PC-9 (cell line): ENCODE data around the gene ARHGAP22. TPM values are rescaled to one million over a fixed set of nuclear protein-coding genes. Genes with fewer than 3 reads are reported as not detected.

Experiments
- BruUV-seq: library from RNA; stranded (reverse); fragments of 400-500 nt; replicated peaks from 2 replicates; lab custom pipeline; 2021; lab: Mats Ljungman, UMichigan
- CTCF ChIA-PET: fragments of 300-600 bp; sonication (Branson Sonifier 250); formaldehyde crosslinking; loops from one replicate; lab custom pipeline; 2022; ENCODE audit warnings: antibody characterized with exemption; lab: Charles Lee
- POLR2A ChIA-PET: fragments of 300-600 bp; sonication (Branson Sonifier 250); formaldehyde crosslinking; loops from one replicate; lab custom pipeline; 2022; ENCODE audit warnings: antibody characterized with exemption; ENCODE audit not compliant: unreplicated experiment; lab: Charles Lee
- DNase-seq, 2 experiments: peaks; one replicate each; pipeline versions ENCODE4 v3.0.0 to v3.0.0-alpha.2; 2015 to 2022; ENCODE audit warnings: mixed read lengths in 1 of 2
- H2AFZ ChIP-seq: fragments of 200-600 bp; sonication (generic); 2 replicates; pipeline ENCODE4 v1.8.1; 2017; ENCODE audit warnings: antibody characterized with exemption
- H3F3A ChIP-seq: fragments of 200-600 bp; sonication (generic); 2 replicates; pipeline ENCODE4 v1.8.1; 2017; ENCODE audit warnings: antibody characterized with exemption, mild to moderate bottlenecking, low read depth; ENCODE audit not compliant: insufficient read depth
- H3K27ac ChIP-seq: fragments of 200-600 bp; sonication (generic); 2 replicates; pipeline ENCODE4 v1.6.1; 2016; ENCODE audit warnings: mixed run types
- H3K27me3 ChIP-seq: fragments of 200-600 bp; sonication (generic); 2 replicates; pipeline ENCODE4 v1.6.1; 2016; ENCODE audit warnings: low read depth, mixed run types; ENCODE audit not compliant: insufficient read depth
- H3K36me3 ChIP-seq: fragments of 200-600 bp; sonication (generic); 2 replicates; pipeline ENCODE4 v1.6.1; 2016; ENCODE audit warnings: low read depth, mixed run types
- H3K4me1 ChIP-seq: fragments of 200-600 bp; sonication (generic); replicated peaks from 2 replicates; pipeline ENCODE4 v1.6.1; 2016; ENCODE audit warnings: mixed run types; ENCODE audit not compliant: insufficient read depth
- H3K4me2 ChIP-seq: fragments of 200-600 bp; sonication (generic); 2 replicates; pipeline ENCODE4 v1.6.1; 2017; ENCODE audit warnings: mixed run types
- H3K4me3 ChIP-seq: fragments of 200-600 bp; sonication (generic); 2 replicates; pipeline ENCODE4 v1.6.1; 2016; ENCODE audit warnings: mixed run types
- H3K79me2 ChIP-seq: fragments of 200-600 bp; sonication (generic); 2 replicates; pipeline ENCODE4 v1.6.1; 2017; ENCODE audit warnings: low read depth, mixed run types
- H3K9me2 ChIP-seq: fragments of 200-600 bp; sonication (generic); 2 replicates; pipeline ENCODE4 v1.8.1; 2017; ENCODE audit warnings: mild to moderate bottlenecking; ENCODE audit not compliant: insufficient read depth
- H3K9me3 ChIP-seq: fragments of 200-600 bp; sonication (generic); 2 replicates; pipeline ENCODE4 v1.8.1; 2016; ENCODE audit warnings: low read depth; ENCODE audit not compliant: insufficient read depth
- H4K20me1 ChIP-seq: fragments of 200-600 bp; sonication (generic); 2 replicates; pipeline ENCODE4 v1.8.1; 2017; ENCODE audit not compliant: insufficient read depth
- EZH2 ChIP-seq: fragments of 200-600 bp; sonication (generic); IDR thresholded peaks from 2 replicates; pipeline ENCODE4 v1.8.0; 2017; ENCODE audit warnings: antibody characterized with exemption, low read depth
- intact Hi-C: fragments of 100-400 bp; cut with micrococcal nuclease; formaldehyde crosslinking; loops from one replicate; pipeline ENCODE4 v1.10.0; 2022; ENCODE audit not compliant: unreplicated experiment
- total RNA-seq: library from RNA; stranded (reverse); gene quantifications from 2 replicates; pipeline ENCODE4 v1.2.3, GENCODE V29; 2021
- TF ChIP-seq, protein P1 (sequence below): fragments of 200-600 bp; sonication (generic); conservative IDR thresholded peaks from 2 replicates; pipeline ENCODE4 v1.6.1; 2017; ENCODE audit warnings: mixed run types, antibody characterized with exemption, mild to moderate bottlenecking, moderate library complexity

The ARHGAP22 gene
- total RNA-seq, 1 experiment from 2014 or later = 4.0 TPM

- H3K36me3 ChIP-seq = no peaks in the 10 kb centered on the region
- H3K9me3 ChIP-seq = no peaks in the 10 kb centered on the region
- TF ChIP-seq EZH2 = no peak
- TF ChIP-seq, protein P1, sequence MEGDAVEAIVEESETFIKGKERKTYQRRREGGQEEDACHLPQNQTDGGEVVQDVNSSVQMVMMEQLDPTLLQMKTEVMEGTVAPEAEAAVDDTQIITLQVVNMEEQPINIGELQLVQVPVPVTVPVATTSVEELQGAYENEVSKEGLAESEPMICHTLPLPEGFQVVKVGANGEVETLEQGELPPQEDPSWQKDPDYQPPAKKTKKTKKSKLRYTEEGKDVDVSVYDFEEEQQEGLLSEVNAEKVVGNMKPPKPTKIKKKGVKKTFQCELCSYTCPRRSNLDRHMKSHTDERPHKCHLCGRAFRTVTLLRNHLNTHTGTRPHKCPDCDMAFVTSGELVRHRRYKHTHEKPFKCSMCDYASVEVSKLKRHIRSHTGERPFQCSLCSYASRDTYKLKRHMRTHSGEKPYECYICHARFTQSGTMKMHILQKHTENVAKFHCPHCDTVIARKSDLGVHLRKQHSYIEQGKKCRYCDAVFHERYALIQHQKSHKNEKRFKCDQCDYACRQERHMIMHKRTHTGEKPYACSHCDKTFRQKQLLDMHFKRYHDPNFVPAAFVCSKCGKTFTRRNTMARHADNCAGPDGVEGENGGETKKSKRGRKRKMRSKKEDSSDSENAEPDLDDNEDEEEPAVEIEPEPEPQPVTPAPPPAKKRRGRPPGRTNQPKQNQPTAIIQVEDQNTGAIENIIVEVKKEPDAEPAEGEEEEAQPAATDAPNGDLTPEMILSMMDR = no peak
- no peaks in the 10 kb centered on the region for H3K79me2 ChIP-seq
- BruUV-seq = no TSS peak
- H3K4me2 ChIP-seq = no peak overlapping the region
- POLR2A ChIA-PET = no interaction called here
- DNase-seq = no peak
- H3K27ac ChIP-seq = no peak overlapping the region
- no peaks in the 10 kb centered on the region for H3F3A ChIP-seq
- intact Hi-C loops = no loop called here
- H3K4me3 ChIP-seq = no peak overlapping the region
- H3K4me1 ChIP-seq = no peaks in the 10 kb centered on the region
- no peaks in the 10 kb centered on the region for H3K27me3 ChIP-seq
- no peaks in the 10 kb centered on the region for H3K9me2 ChIP-seq
- H2AFZ ChIP-seq = no peak overlapping the region
- CTCF ChIA-PET = no interaction called here
- H4K20me1 ChIP-seq = no peaks in the 10 kb centered on the region
Observed at GRCh38 chr10:48439031-48439430, 165.8 kb downstream of the ARHGAP22 start.

GRCh38 chr10:48437546-48437945, 167.3 kb downstream of the ARHGAP22 start:
- no peak for TF ChIP-seq EZH2
- TF ChIP-seq, protein P1 = no peak
- BruUV-seq = no TSS peak
- Histone ChIP-seq H3K36me3 (no peaks in the 10 kb centered on the region), H3K27ac (no peak overlapping the region), H3K79me2 (no peaks in the 10 kb centered on the region), H3K9me2 (no peaks in the 10 kb centered on the region), H3K4me1 (no peaks in the 10 kb centered on the region), H3K27me3 (no peaks in the 10 kb centered on the region), H3K9me3 (no peaks in the 10 kb centered on the region), H3F3A (no peaks in the 10 kb centered on the region), H3K4me3 (no peak overlapping the region), H4K20me1 (no peaks in the 10 kb centered on the region), H2AFZ (no peak overlapping the region), H3K4me2 (no peak overlapping the region)
- DNase-seq = no peak
- intact Hi-C loops = no loop called here
- POLR2A ChIA-PET = no interaction called here
- CTCF ChIA-PET = no interaction called here

DNA sequence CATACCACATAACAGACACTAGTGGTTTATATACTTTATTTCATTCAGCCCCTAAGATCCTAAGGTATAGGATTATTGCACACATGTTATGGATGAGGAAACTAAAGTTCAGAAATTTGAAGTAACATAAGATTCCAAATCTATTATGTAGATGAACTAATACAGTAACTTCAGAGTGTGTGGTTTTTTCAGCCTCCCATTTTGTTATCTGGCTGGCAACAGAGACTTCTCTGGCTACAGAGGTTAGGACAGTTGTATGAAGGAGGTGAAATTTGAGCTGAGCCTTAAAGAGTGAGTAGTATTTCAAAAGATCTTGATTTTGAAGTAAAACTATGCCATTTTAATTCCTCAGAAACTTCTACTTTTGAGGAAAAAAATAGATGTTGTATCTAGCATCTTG, 173.0 kb downstream of the ARHGAP22 start:
- Histone ChIP-seq H3K4me1 (no peaks in the 10 kb centered on the region), H3K9me3 (no peaks in the 10 kb centered on the region), H3K4me3 (no peak overlapping the region), H3K79me2 (no peaks in the 10 kb centered on the region), H3K4me2 (no peak overlapping the region), H4K20me1 (no peaks in the 10 kb centered on the region), H3K9me2 (no peaks in the 10 kb centered on the region), H3K27ac (no peak overlapping the region), H3K36me3 (no peaks in the 10 kb centered on the region), H3F3A (no peaks in the 10 kb centered on the region), H3K27me3 (no peaks in the 10 kb centered on the region), H2AFZ (no peak overlapping the region)
- CTCF ChIA-PET = interaction anchor here (1.1 kb wide), 1 partner anchor 65 kb away, joined by 3 read pairs; no protein-coding TSS in a partner anchor
- TF ChIP-seq, protein P1 = no peak
- no peak for TF ChIP-seq EZH2
- POLR2A ChIA-PET = no interaction called here
- intact Hi-C loops = no loop called here
- no TSS peak for BruUV-seq
- DNase-seq = no peak
